Stimulated activated CD8-positive, alpha-beta memory T cell treated with anti-CD3 and anti-CD28 coated beads, Interleukin-7, amount 100 ng/mL, for 24 hours (primary cell): ENCODE data around the gene PTH2R.
"Not testable (repeated sequence)": the region's sequence is repeated elsewhere in the genome, so short reads cannot be mapped to it uniquely, and the experiment has no call there.

Source experiments
- DNase-seq: peaks from one replicate; pipeline ENCODE4 v3.0.0-alpha.2; 2020; ENCODE audit warnings: low read depth

Gene PTH2R

DNA sequence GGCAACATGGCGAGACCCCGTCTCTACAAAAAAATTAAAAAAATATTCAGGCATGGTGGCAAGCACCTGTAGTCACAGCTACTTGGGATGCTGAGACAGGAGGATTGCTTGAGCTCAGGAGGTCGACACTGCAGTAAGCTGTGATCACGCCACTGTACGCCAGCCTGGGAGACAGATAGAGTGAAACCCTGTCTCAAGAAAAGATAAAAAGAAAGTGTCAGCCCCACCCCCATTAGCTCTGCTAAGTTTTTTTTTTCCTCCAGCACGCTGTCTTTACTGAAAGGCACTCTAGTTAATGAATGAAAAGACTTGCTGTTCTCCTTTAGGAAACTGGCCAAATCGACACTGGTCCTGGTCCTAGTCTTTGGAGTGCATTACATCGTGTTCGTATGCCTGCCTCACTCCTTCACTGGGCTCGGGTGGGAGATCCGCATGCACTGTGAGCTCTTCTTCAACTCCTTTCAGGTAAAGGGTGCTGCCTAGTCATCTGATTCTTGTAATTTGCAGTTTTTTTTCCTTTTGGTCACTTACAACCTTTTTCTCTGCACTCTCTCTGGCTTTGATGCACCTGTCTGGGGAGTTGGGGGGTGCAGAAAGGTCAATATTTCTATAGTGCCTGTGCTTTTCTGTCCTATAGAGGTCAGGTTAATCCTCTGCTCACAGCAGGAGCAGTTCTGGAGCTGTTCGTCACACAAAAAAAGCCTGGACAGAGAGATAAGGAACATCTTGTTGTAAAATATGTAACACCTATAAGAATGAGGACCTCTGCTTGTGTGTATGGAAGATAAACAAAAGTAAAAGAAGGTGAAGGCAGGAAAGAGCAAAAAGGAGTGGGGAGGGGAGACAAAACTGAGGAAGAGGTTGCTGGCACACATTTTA lies 82.3 kb downstream of the PTH2R start:
- DNase-seq, result no peak

- no peak for DNase-seq
Observed at GRCh38 chr2:208489687-208490086, 83.1 kb downstream of the PTH2R start.

DNA sequence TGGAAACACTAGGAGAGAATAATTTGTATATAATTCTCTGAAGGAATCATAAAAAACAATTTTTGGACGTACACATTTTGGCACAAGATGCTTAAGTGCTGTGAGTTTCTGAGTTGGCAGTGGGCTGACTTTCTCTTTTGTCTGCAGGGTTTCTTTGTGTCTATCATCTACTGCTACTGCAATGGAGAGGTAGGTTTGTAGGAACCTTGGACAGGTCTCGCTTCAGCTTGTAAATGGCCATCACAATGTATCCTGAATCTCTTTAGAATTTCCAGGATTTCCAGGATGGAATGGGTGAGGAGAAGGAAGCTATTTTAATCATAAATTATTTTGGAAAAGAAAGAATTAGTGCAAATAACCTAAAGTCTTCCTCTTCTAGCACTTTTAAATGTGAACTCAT lies 83.9 kb downstream of the PTH2R start:
- no peak for DNase-seq

- DNase-seq, result no peak
Observed at GRCh38 chr2:208491641-208492040, 85.0 kb downstream of the PTH2R start.

DNA sequence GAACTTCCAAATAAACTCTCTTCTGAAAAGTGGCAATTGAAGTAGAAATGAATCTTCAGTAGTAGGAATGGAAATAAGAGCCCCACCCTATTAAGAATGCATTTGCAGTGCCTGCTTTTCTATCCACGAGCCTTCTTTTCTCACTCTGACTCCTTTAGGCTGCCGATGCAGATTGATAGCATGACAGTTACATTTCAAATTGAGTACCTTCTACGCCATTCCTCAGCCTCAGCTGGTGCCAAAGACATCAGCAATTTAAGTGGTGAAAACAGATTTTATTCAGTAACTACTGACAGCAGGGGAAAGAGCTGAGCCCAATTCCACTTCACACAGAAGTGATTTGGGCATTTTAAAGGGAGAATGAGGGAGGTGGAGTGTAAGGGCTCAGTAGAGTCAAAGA lies 85.5 kb downstream of the PTH2R start:
- DNase-seq, result no peak

GRCh38 chr2:208493186-208493585 lies 86.6 kb downstream of the PTH2R start:
- no peak for DNase-seq

GRCh38 chr2:208496129-208496528 lies 89.5 kb downstream of the PTH2R start:
- DNase-seq, result no peak

GRCh38 chr2:208501206-208501605 lies 94.6 kb downstream of the PTH2R start:
- no peak for DNase-seq

DNA sequence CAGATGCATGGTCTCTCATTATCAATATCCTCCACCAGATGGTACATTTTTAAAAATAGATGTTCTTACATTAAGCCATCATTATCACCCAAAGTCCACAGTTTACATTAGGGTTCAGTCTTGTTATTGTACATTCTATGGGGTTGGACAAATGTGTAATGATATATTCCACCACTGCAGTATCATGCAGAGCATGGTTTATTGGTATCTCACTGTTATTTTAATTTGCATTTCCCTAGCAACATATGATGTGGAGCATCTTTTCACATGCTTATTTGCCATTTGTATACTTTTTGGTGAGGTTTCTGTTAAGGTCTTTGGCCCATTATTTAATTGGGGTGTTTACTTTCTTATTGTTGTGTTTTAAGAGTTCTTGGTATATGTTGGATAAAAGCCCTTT lies 95.7 kb downstream of the PTH2R start:
- no peak for DNase-seq

GRCh38 chr2:208505365-208505764 lies 98.8 kb downstream of the PTH2R start:
- not testable (repeated sequence) for DNase-seq

GRCh38 chr2:208509586-208509985 lies 103.0 kb downstream of the PTH2R start:
- DNase-seq, result no peak

GRCh38 chr2:208511016-208511415 lies 104.4 kb downstream of the PTH2R start:
- DNase-seq, result no peak

DNA sequence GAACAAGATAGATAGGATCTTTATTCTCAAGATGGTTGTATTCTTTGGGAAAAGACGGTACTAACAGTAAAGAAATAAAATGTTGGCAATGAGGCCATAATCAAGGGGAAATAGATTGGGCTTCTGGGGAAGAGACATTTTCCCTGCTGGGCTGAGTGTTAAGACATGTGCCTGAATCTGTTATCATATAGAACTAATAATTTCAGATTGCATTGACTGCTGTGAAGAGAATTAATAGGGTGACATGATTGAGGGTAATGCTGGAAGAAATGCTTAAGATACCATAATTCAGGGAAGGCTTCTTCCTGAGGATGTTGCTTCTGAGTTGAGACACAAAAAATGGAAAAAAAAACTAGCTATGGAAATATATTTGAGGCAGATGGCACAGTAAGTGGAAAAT lies 105.0 kb downstream of the PTH2R start:
- DNase-seq, result no peak

- no peak for DNase-seq
Observed at GRCh38 chr2:208515099-208515498, 108.5 kb downstream of the PTH2R start.

DNA sequence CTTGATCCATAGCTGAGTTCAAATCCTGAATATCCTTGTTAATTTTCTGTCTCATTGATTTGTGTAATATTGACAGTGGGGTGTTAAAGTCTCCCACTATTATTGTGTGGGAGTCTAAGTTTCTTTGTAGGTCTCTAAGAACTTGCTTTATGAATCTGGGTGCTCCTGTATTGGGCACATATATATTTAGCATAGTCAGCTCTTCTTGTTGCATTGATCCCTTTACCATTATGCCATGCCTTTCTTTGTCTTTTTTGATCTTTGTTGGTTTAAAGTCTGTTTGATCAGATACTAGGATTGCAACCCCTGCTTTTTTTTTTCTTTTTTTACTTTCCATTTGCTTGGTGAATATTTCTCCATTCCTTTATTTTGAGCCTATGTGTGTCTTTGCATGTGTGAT lies 116.5 kb downstream of the PTH2R start:
- not testable (repeated sequence) for DNase-seq

GRCh38 chr2:208525165-208525564 lies 118.6 kb downstream of the PTH2R start:
- not testable (repeated sequence) for DNase-seq

DNA sequence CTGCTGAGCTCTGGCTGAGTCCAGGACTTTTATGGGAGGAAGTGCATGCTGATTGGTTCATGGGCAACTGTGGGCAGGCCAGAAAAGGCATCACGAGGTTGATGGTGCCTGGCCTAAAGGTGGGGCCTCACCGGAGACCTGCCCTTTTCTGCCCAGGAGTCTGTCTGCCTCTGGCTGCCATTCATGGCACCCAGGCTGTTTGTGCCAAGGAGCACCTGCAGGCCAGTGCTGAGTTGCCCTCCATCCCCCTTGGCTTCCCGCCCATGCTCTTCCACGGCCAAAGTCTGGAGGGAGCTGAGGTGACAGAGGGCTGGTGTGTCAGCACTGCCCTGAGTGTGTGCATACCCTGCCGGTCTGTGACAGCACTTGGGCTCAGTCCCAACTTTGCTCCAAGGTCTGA lies 123.2 kb downstream of the PTH2R start:
- no peak for DNase-seq

DNA sequence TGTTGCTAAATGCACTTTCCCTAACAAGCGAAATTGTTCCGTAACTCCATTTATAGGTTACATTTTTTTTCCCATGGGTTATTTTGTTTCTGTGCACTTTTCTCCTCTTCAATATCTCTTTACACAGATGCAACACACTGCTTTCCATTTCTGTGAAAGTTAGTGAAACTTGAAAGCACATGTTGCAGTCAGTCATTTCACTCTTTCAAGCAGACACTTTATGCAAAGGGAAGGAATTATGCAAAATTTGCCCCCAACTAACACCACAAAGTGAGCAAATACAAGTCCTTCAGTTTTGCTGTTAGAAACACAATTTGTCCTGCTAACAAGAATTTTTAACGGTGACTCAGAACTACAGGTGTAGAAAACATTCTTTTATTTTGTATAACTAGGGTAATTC lies 124.8 kb downstream of the PTH2R start:
- DNase-seq, result no peak

DNA sequence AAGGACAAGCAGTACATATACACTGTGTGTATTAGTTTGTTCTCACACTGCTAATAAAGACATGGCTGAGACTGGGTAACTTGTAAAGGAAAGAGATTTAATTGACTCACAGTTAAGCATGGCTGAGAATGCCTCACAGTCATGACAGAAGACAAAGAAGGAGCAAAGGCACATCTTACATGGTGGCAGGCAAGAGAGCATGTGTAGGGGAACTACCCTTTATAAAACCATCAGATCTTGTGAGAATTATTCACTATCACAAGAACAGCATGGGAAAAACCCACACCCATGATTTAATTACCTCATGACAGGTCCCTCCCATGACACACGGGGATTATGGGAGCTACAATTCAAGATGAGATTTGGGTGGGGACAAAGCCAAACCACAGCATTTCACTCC lies 129.0 kb downstream of the PTH2R start:
- DNase-seq, result not testable (repeated sequence)

GRCh38 chr2:208541461-208541988 lies 134.9 kb downstream of the PTH2R start:
- DNase-seq, result no peak

- DNase-seq, result no peak
Observed at GRCh38 chr2:208541989-208542464, 135.4 kb downstream of the PTH2R start.

GRCh38 chr2:208542465-208543041 lies 136.0 kb downstream of the PTH2R start:
- no peak for DNase-seq
